Measurements from ENCODE around the gene RLN3.

The RLN3 gene

DNA sequence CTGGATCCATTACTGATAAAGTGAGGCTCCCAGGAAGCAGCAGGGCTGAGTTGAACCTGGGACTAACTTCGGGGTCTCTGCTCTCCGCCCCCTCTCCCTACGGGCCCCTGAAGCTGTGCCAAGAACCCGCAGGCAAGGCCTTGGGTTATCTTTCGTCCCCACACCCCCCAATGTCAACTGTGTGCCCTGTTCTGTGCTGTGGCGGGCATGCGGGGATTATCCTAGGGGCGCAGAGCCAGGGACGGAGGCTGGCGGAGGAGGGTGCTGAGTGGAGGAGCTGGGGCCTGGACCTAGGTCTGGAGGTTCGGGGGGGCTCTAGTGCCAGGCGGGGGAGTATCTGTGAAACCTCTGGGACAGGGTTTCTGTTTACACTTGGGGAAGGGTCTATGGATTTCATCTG is 48.3 kb upstream of the RLN3 start:
- Histone ChIP-seq H3K79me2 (ENCODE audit: insufficient read depth, low read length) (no peaks in the 10 kb centered on the region), H3K9me3 (ENCODE audit: insufficient read depth, low read length, severe bottlenecking) (no peaks in the 10 kb centered on the region), H2AFZ (ENCODE audit: low read depth, low read length) (no peak overlapping the region), H3K27me3 (ENCODE audit: insufficient read depth, low read length, poor library complexity) (no peaks in the 10 kb centered on the region), H3K27ac (ENCODE audit: low read length) (no peak overlapping the region), H3K4me1 (ENCODE audit: insufficient read depth, low read length) (no peaks in the 10 kb centered on the region), H3K4me2 (ENCODE audit: insufficient read depth, low read length) (no peak overlapping the region), H3K36me3 (ENCODE audit: insufficient read depth, low read length) (peaks cover 48% of the 10 kb centered on the region), H3K9ac (ENCODE audit: low read depth, low read length) (no peak overlapping the region), H3K4me3 (ENCODE audit: low read depth in 1 of 2, low read length in 2 of 2) (no peak overlapping the region), H4K20me1 (ENCODE audit: insufficient read depth, low read length) (no peaks in the 10 kb centered on the region)
- no peak for TF ChIP-seq EZH2 (IDR thresholded peaks at IDR 0.05; ENCODE audit: borderline replicate concordance, low read depth, low read length, severe bottlenecking)
- TF ChIP-seq, protein P1, sequence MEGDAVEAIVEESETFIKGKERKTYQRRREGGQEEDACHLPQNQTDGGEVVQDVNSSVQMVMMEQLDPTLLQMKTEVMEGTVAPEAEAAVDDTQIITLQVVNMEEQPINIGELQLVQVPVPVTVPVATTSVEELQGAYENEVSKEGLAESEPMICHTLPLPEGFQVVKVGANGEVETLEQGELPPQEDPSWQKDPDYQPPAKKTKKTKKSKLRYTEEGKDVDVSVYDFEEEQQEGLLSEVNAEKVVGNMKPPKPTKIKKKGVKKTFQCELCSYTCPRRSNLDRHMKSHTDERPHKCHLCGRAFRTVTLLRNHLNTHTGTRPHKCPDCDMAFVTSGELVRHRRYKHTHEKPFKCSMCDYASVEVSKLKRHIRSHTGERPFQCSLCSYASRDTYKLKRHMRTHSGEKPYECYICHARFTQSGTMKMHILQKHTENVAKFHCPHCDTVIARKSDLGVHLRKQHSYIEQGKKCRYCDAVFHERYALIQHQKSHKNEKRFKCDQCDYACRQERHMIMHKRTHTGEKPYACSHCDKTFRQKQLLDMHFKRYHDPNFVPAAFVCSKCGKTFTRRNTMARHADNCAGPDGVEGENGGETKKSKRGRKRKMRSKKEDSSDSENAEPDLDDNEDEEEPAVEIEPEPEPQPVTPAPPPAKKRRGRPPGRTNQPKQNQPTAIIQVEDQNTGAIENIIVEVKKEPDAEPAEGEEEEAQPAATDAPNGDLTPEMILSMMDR (IDR thresholded peaks at IDR 0.05; ENCODE audit: borderline replicate concordance, extremely low read depth, low read length, poor library complexity, severe bottlenecking), result no peak
- ATAC-seq (ENCODE audit: insufficient read depth, low read depth), result no peak
- no peak for DNase-seq

DNA sequence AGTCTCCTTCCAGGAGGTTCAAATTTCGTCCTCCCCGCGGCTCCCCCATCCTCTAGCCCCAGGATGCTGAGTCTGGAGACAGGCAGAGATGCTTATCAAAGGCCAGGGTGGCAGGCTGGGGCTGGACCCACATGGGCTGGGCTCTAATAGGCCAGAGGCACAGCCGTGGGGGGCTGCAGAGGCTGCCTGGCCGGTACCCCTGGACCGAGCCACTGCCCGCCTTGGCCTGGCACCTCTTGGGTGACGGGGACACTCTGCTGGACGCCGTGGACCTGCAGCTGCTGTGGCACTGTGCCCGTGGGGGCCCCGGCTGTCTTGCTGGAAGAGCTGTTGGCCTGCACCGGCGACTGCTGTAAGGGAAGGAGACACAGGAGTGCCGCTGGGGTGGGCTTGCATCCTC is 47.6 kb upstream of the RLN3 start:
- no peak for TF ChIP-seq EZH2 (IDR thresholded peaks at IDR 0.05; ENCODE audit: borderline replicate concordance, low read depth, low read length, severe bottlenecking)
- TF ChIP-seq, protein P1 (IDR thresholded peaks at IDR 0.05; ENCODE audit: borderline replicate concordance, extremely low read depth, low read length, poor library complexity, severe bottlenecking), result no peak
- no peak overlapping the region for H3K4me3 ChIP-seq (ENCODE audit: low read depth in 1 of 2, low read length in 2 of 2)
- H3K79me2 ChIP-seq (ENCODE audit: insufficient read depth, low read length), result no peaks in the 10 kb centered on the region

DNA sequence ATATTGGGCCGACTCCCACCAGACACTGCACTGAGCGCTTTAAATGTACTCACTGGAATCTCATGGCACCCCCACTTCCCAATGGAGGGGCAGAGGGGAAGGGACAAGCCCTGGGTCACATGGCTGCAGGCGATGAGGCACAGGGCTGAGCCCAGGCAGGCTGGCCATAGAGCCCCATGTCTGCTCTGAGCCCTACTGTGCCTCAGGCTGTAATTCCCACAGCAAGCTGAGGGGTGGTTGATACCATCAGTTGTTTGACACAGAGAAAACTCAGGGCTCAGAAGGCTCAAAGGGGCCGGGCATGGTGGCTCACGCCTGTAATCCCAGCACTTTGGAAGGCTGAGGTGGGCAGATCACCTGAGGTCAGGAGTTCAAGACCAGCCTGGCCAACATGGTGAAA is 46.9 kb upstream of the RLN3 start:
- H3K27me3 ChIP-seq (ENCODE audit: insufficient read depth, low read length, poor library complexity), result no peaks in the 10 kb centered on the region
- no peak overlapping the region for H3K27ac ChIP-seq (ENCODE audit: low read length)
- TF ChIP-seq EZH2 (IDR thresholded peaks at IDR 0.05; ENCODE audit: borderline replicate concordance, low read depth, low read length, severe bottlenecking), result no peak
- TF ChIP-seq, protein P1 (IDR thresholded peaks at IDR 0.05; ENCODE audit: borderline replicate concordance, extremely low read depth, low read length, poor library complexity, severe bottlenecking), result no peak
- H3K4me3 ChIP-seq (ENCODE audit: low read depth in 1 of 2, low read length in 2 of 2), result no peak overlapping the region
- peaks cover 5% of the 10 kb centered on the region for H3K4me1 ChIP-seq (ENCODE audit: insufficient read depth, low read length)
- no peak overlapping the region for H2AFZ ChIP-seq (ENCODE audit: low read depth, low read length)
- ATAC-seq (ENCODE audit: insufficient read depth, low read depth) (no peak), DNase-seq (no peak)
- peaks cover 48% of the 10 kb centered on the region for H3K36me3 ChIP-seq (ENCODE audit: insufficient read depth, low read length)
- H4K20me1 ChIP-seq (ENCODE audit: insufficient read depth, low read length), result no peaks in the 10 kb centered on the region
- H3K4me2 ChIP-seq (ENCODE audit: insufficient read depth, low read length), result no peak overlapping the region
- no peaks in the 10 kb centered on the region for H3K79me2 ChIP-seq (ENCODE audit: insufficient read depth, low read length)
- H3K9me3 ChIP-seq (ENCODE audit: insufficient read depth, low read length, severe bottlenecking), result no peaks in the 10 kb centered on the region
- no peak overlapping the region for H3K9ac ChIP-seq (ENCODE audit: low read depth, low read length)

More for the DNA sequence above, 47.6 kb upstream of the RLN3 start:
- Histone ChIP-seq H3K9me3 (ENCODE audit: insufficient read depth, low read length, severe bottlenecking) (no peaks in the 10 kb centered on the region), H2AFZ (ENCODE audit: low read depth, low read length) (no peak overlapping the region), H3K36me3 (ENCODE audit: insufficient read depth, low read length) (peaks cover 48% of the 10 kb centered on the region), H3K4me2 (ENCODE audit: insufficient read depth, low read length) (no peak overlapping the region), H3K9ac (ENCODE audit: low read depth, low read length) (no peak overlapping the region), H3K27me3 (ENCODE audit: insufficient read depth, low read length, poor library complexity) (no peaks in the 10 kb centered on the region), H4K20me1 (ENCODE audit: insufficient read depth, low read length) (no peaks in the 10 kb centered on the region), H3K4me1 (ENCODE audit: insufficient read depth, low read length) (no peaks in the 10 kb centered on the region), H3K27ac (ENCODE audit: low read length) (no peak overlapping the region)
- DNase-seq (no peak), ATAC-seq (ENCODE audit: insufficient read depth, low read depth) (no peak)

DNA sequence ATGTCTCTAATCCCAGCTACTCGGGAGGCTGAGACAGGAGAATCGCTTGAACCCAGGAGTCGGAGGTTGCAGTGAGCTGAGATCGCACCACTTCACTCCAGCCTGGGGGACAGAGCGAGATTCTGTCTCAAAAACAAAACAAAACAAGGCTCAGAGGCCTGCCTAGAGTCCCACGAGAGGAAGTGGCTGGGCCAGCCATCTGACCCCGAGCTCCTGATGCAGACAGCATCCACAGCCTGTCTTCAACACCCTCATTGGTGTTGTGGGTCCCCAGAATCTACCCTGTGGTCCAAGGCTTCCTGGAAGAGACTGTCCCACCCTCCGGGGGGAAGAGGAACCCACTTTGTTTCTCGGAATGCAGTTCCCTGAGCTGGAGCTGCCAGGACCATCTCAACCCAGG is 46.5 kb upstream of the RLN3 start:
- Histone ChIP-seq H4K20me1 (ENCODE audit: insufficient read depth, low read length) (no peaks in the 10 kb centered on the region), H3K4me3 (ENCODE audit: low read depth in 1 of 2, low read length in 2 of 2) (no peak overlapping the region), H3K79me2 (ENCODE audit: insufficient read depth, low read length) (no peaks in the 10 kb centered on the region), H3K4me1 (ENCODE audit: insufficient read depth, low read length) (peaks cover 10% of the 10 kb centered on the region), H3K27ac (ENCODE audit: low read length) (0 out of 2 replicates have a peak overlapping the region, but pooled peaks have one; percentile 11), H3K4me2 (ENCODE audit: insufficient read depth, low read length) (no peak overlapping the region), H3K36me3 (ENCODE audit: insufficient read depth, low read length) (peaks cover 44% of the 10 kb centered on the region), H2AFZ (ENCODE audit: low read depth, low read length) (no peak overlapping the region), H3K27me3 (ENCODE audit: insufficient read depth, low read length, poor library complexity) (no peaks in the 10 kb centered on the region), H3K9me3 (ENCODE audit: insufficient read depth, low read length, severe bottlenecking) (no peaks in the 10 kb centered on the region), H3K9ac (ENCODE audit: low read depth, low read length) (no peak overlapping the region)
- TF ChIP-seq, protein P1 (IDR thresholded peaks at IDR 0.05; ENCODE audit: borderline replicate concordance, extremely low read depth, low read length, poor library complexity, severe bottlenecking), result no peak
- no peak for TF ChIP-seq EZH2 (IDR thresholded peaks at IDR 0.05; ENCODE audit: borderline replicate concordance, low read depth, low read length, severe bottlenecking)
- ATAC-seq (ENCODE audit: insufficient read depth, low read depth), result no peak
- DNase-seq, result no peak
